Gastroesophageal sphincter (tissue), 3 donors: Measurements from ENCODE around the gene FOXS1.

ENCODE experiments used
- CTCF ChIP-seq, 4 experiments: fragments of 200-600 bp in 2 of 4; fragments of 450-650 bp in 2 of 4; sonication (generic) in 1 of 4; IDR thresholded peaks; one replicate each; pipeline ENCODE4 v1.5.1; 2017 to 2019; ENCODE audit warnings: antibody characterized with exemption in 4 of 4, mild to moderate bottlenecking in 2 of 4, moderate library complexity in 2 of 4
- POLR2A ChIP-seq, 2 donors: fragments of 450-650 bp; IDR thresholded peaks; one replicate each; pipeline ENCODE4 v1.6.1; 2017; ENCODE audit warnings: antibody characterized with exemption in 2 of 2, mild to moderate bottlenecking in 2 of 2, moderate library complexity in 1 of 2

GRCh38 chr20:31866221-31866620 lies 20.8 kb upstream of the FOXS1 start:
- TF ChIP-seq POLR2A (IDR thresholded peaks at IDR 0.05): no peak
- TF ChIP-seq CTCF (IDR thresholded peaks at IDR 0.05): no peak
